Measurements from ENCODE around the gene ARAP3. TPM values are rescaled to one million over a fixed set of nuclear protein-coding genes. Genes with fewer than 3 reads are reported as not detected.

Gene ARAP3
- polyA plus RNA-seq, 1 donor from 2014 or later, result 1.4 TPM

GRCh38 chr5:141662028-141662427, 20.0 kb downstream of the ARAP3 start:
- H3K4me2 ChIP-seq (ENCODE audit: low read length), result no peak overlapping the region
- H2AFZ ChIP-seq (ENCODE audit: low read depth, low read length), result no peak overlapping the region
- H4K20me1 ChIP-seq (ENCODE audit: insufficient read depth), result no peaks in the 10 kb centered on the region
- no peak overlapping the region for H3K27ac ChIP-seq (ENCODE audit: low read length)
- no peaks in the 10 kb centered on the region for H3F3A ChIP-seq (ENCODE audit: insufficient read depth, low read length, poor library complexity, severe bottlenecking)
- no peaks in the 10 kb centered on the region for H3K79me2 ChIP-seq (replicated peaks; ENCODE audit: insufficient read depth, low read length)
- TF ChIP-seq CTCF (IDR thresholded peaks at IDR 0.05; ENCODE audit: poor library complexity, severe bottlenecking), result no peak
- no peak for TF ChIP-seq RAD21 (conservative IDR thresholded peaks at IDR 0.05)
- TF ChIP-seq EP300 (conservative IDR thresholded peaks at IDR 0.05; ENCODE audit: poor library complexity, severe bottlenecking), result no peak
- TF ChIP-seq EZH2 (IDR thresholded peaks at IDR 0.05; ENCODE audit: borderline replicate concordance, insufficient read depth, low read length, poor library complexity, severe bottlenecking), result no peak
- TF ChIP-seq REST (IDR thresholded peaks at IDR 0.05; ENCODE audit: borderline replicate concordance), result no peak
- H3K27me3 ChIP-seq (ENCODE audit: insufficient read depth, low read depth, low read length), result no peaks in the 10 kb centered on the region
- H3K9ac ChIP-seq (ENCODE audit: low read length), result no peak overlapping the region
- H3K4me3 ChIP-seq (ENCODE audit: low read length), result no peak overlapping the region
- no peaks in the 10 kb centered on the region for H3K9me2 ChIP-seq (ENCODE audit: insufficient read depth, low read length)
- no peaks in the 10 kb centered on the region for H3K9me3 ChIP-seq (ENCODE audit: low read length)
- no peaks in the 10 kb centered on the region for H3K36me3 ChIP-seq (ENCODE audit: insufficient read depth, low read length)

GRCh38 chr5:141657937-141658545, 24.0 kb downstream of the ARAP3 start:
- no peak for TF ChIP-seq CTCF (IDR thresholded peaks at IDR 0.05; ENCODE audit: poor library complexity, severe bottlenecking)
- no peak for TF ChIP-seq REST (IDR thresholded peaks at IDR 0.05; ENCODE audit: borderline replicate concordance)
- TF ChIP-seq MXI1 (conservative IDR thresholded peaks at IDR 0.05; ENCODE audit: poor library complexity, severe bottlenecking), result no peak
- no peak for TF ChIP-seq SMC3 (conservative IDR thresholded peaks at IDR 0.05; ENCODE audit: poor library complexity)
- no peak for TF ChIP-seq RAD21 (conservative IDR thresholded peaks at IDR 0.05)
- TF ChIP-seq EZH2 (IDR thresholded peaks at IDR 0.05; ENCODE audit: borderline replicate concordance, insufficient read depth, low read length, poor library complexity, severe bottlenecking), result no peak
- TF ChIP-seq EP300 (conservative IDR thresholded peaks at IDR 0.05; ENCODE audit: poor library complexity, severe bottlenecking), result no peak
- no peak for TF ChIP-seq POLR2AphosphoS5 (IDR thresholded peaks at IDR 0.05)
- TF ChIP-seq TAF1 (IDR thresholded peaks at IDR 0.05; ENCODE audit: low read depth), result no peak
- no peaks in the 10 kb centered on the region for H4K20me1 ChIP-seq (ENCODE audit: insufficient read depth)
- no peaks in the 10 kb centered on the region for H3F3A ChIP-seq (ENCODE audit: insufficient read depth, low read length, poor library complexity, severe bottlenecking)
- H3K4me2 ChIP-seq (ENCODE audit: low read length), result no peak overlapping the region
- H3K9me3 ChIP-seq (ENCODE audit: low read length), result no peaks in the 10 kb centered on the region
- H3K79me2 ChIP-seq (replicated peaks; ENCODE audit: insufficient read depth, low read length), result no peaks in the 10 kb centered on the region
- H3K4me3 ChIP-seq (ENCODE audit: low read length), result no peak overlapping the region
- no peaks in the 10 kb centered on the region for H3K36me3 ChIP-seq (ENCODE audit: insufficient read depth, low read length)
- no peaks in the 10 kb centered on the region for H3K9me2 ChIP-seq (ENCODE audit: insufficient read depth, low read length)
- no peak overlapping the region for H3K27ac ChIP-seq (ENCODE audit: low read length)
- no peak overlapping the region for H3K9ac ChIP-seq (ENCODE audit: low read length)
- H2AFZ ChIP-seq (ENCODE audit: low read depth, low read length), result no peak overlapping the region
- H3K27me3 ChIP-seq (ENCODE audit: insufficient read depth, low read depth, low read length), result no peaks in the 10 kb centered on the region
